Activated naive CD8-positive, alpha-beta T cell (primary cell): Measurements from ENCODE around the gene SIPA1L3.

Experiments
- H3K27ac Mint-ChIP-seq: one replicate; pipeline ENCODE4 v1.8.0; 2021; ENCODE audit warnings: mixed read lengths
- H3K27me3 Mint-ChIP-seq: one replicate; pipeline ENCODE4 v1.8.0; 2021; ENCODE audit warnings: mixed read lengths
- H3K36me3 Mint-ChIP-seq: one replicate; pipeline ENCODE4 v1.8.0; 2021; ENCODE audit warnings: mixed read lengths
- H3K4me1 Mint-ChIP-seq: one replicate; pipeline ENCODE4 v1.8.0; 2021; ENCODE audit warnings: low read depth, mixed read lengths
- H3K4me3 Mint-ChIP-seq: one replicate; pipeline ENCODE4 v1.8.0; 2021; ENCODE audit warnings: mild to moderate bottlenecking, mixed read lengths
- H3K9me3 Mint-ChIP-seq: one replicate; pipeline ENCODE4 v1.8.0; 2021; ENCODE audit warnings: low read depth, mixed read lengths

Gene SIPA1L3

DNA sequence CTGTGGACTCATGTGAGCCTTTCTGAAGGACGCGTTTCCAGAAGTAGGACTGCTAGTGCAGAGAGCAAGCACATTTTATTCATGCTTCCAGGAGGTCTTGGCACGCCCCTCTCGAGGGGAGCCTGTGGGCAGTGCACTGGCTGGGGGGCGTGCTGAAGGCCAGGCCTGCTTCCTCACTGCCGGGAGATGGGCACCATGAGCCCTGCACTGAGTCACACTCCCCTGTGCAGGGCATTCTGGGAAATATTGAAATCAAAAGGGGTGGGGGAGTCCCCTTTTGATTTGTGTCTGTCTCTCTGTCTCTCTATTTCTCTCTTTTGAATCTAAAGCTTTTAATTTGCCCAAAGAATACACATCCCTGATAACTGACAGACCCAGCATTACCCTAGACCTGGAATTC lies 283.1 kb downstream of the SIPA1L3 start:
- H3K4me1 Mint-ChIP-seq, result peaks cover 8% of the 10 kb centered on the region
- H3K27ac Mint-ChIP-seq, result no peak overlapping the region
- no peaks in the 10 kb centered on the region for H3K9me3 Mint-ChIP-seq
- no peak overlapping the region for H3K4me3 Mint-ChIP-seq
- no peaks in the 10 kb centered on the region for H3K27me3 Mint-ChIP-seq
- H3K36me3 Mint-ChIP-seq, result peaks cover 12% of the 10 kb centered on the region

DNA sequence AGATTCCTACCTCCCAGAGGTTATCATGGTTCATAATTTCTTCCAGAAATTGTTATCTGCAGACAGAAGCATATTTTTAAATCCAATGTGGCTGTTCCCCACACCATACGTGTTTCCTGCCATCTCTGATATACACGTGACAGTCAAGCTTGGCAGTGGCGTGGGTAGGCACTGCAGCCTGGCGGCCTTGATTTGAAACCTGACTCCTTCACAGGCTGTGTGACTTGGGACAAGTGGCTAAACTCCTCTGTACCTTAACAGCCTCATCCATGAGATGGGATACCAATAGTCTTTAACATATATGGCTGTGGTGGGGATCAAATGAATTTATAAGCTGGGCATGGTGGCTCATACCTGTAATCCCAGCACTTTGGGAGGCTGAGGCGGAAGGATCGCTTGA lies 283.8 kb downstream of the SIPA1L3 start:
- no peak overlapping the region for H3K27ac Mint-ChIP-seq
- H3K9me3 Mint-ChIP-seq, result no peaks in the 10 kb centered on the region
- peaks cover 8% of the 10 kb centered on the region for H3K4me1 Mint-ChIP-seq
- no peaks in the 10 kb centered on the region for H3K27me3 Mint-ChIP-seq
- H3K36me3 Mint-ChIP-seq, result peaks cover 15% of the 10 kb centered on the region
- H3K4me3 Mint-ChIP-seq, result no peak overlapping the region

GRCh38 chr19:38191747-38192146 lies 284.7 kb downstream of the SIPA1L3 start:
- Mint-ChIP-seq H3K36me3 (peaks cover 18% of the 10 kb centered on the region), H3K4me1 (peaks cover 8% of the 10 kb centered on the region)

DNA sequence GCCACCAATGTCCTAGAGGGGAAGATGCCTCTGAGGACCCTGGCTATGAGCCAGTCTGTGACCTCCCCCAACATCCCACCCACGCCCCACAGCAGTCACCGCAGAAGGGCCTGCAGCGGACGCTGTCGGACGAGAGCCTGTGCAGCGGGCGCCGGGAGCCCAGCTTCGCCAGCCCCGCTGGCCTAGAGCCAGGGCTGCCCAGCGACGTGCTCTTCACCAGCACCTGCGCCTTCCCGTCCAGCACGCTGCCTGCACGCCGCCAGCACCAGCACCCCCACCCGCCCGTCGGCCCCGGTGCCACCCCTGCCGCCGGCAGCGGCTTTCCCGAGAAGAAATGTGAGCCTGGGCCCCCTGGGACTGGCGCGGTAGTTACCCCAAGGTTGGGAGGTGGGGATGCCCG lies 286.4 kb downstream of the SIPA1L3 start:
- Mint-ChIP-seq H3K27me3 (no peaks in the 10 kb centered on the region), H3K27ac (no peak overlapping the region)

More at GRCh38 chr19:38191747-38192146, 284.7 kb downstream of the SIPA1L3 start:
- no peaks in the 10 kb centered on the region for H3K9me3 Mint-ChIP-seq
- no peak overlapping the region for H3K4me3 Mint-ChIP-seq
- no peak overlapping the region for H3K27ac Mint-ChIP-seq
- no peaks in the 10 kb centered on the region for H3K27me3 Mint-ChIP-seq

DNA sequence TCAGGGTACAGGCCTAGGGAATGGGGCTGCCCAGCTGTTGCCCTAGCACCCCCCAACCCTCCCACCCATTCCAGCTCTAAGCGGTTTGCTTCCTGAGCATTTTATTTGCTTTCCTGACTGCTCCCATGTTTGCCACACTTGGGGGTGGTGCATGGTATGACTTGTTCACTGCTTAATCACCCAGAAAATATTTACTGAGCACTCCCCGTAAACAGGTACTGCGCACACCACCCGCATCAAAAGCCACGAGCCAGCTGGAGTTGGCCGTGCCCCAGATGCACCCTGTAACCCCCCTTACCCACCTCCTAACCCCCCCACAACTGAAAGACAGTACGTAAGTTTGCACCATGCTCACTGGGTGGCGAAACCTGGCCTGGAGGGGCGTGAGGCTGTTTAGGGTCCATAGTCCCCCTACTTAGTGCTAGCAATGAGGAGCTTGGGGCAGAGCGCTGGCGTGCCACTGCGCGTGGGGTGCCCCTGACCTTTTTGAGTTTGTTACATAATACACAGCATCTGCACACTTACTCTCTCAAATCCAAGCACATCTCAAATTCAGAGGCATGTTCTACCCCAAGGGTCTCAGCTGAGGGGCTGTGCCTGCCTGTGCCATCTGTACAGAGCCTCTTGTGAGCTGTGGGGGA lies 287.2 kb downstream of the SIPA1L3 start:
- H3K4me1 Mint-ChIP-seq, result peaks cover 4% of the 10 kb centered on the region
- H3K27ac Mint-ChIP-seq, result no peak overlapping the region
- peaks cover 15% of the 10 kb centered on the region for H3K36me3 Mint-ChIP-seq
- no peak overlapping the region for H3K4me3 Mint-ChIP-seq
- H3K27me3 Mint-ChIP-seq, result no peaks in the 10 kb centered on the region
- H3K9me3 Mint-ChIP-seq, result no peaks in the 10 kb centered on the region

More for the DNA sequence above, 286.4 kb downstream of the SIPA1L3 start:
- Mint-ChIP-seq H3K9me3 (no peaks in the 10 kb centered on the region), H3K4me3 (no peak overlapping the region), H3K4me1 (peaks cover 8% of the 10 kb centered on the region), H3K36me3 (peaks cover 18% of the 10 kb centered on the region)

- H3K4me1 Mint-ChIP-seq, result peaks cover under 1% of the 10 kb centered on the region
- H3K36me3 Mint-ChIP-seq, result peaks cover 9% of the 10 kb centered on the region
- no peak overlapping the region for H3K27ac Mint-ChIP-seq
- H3K9me3 Mint-ChIP-seq, result no peaks in the 10 kb centered on the region
- no peak overlapping the region for H3K4me3 Mint-ChIP-seq
- no peaks in the 10 kb centered on the region for H3K27me3 Mint-ChIP-seq
Observed at GRCh38 chr19:38195237-38195636, 288.2 kb downstream of the SIPA1L3 start.

- no peak overlapping the region for H3K4me3 Mint-ChIP-seq
- no peak overlapping the region for H3K27ac Mint-ChIP-seq
- H3K9me3 Mint-ChIP-seq, result no peaks in the 10 kb centered on the region
- peaks cover 10% of the 10 kb centered on the region for H3K36me3 Mint-ChIP-seq
- no peaks in the 10 kb centered on the region for H3K4me1 Mint-ChIP-seq
- H3K27me3 Mint-ChIP-seq, result no peaks in the 10 kb centered on the region
Observed at GRCh38 chr19:38196245-38196837, 289.3 kb downstream of the SIPA1L3 start.

- Mint-ChIP-seq H3K4me1 (no peaks in the 10 kb centered on the region), H3K36me3 (peaks cover 11% of the 10 kb centered on the region), H3K27me3 (no peaks in the 10 kb centered on the region), H3K4me3 (no peak overlapping the region), H3K9me3 (no peaks in the 10 kb centered on the region), H3K27ac (no peak overlapping the region)
Observed at GRCh38 chr19:38196948-38197656, 290.1 kb downstream of the SIPA1L3 start.

DNA sequence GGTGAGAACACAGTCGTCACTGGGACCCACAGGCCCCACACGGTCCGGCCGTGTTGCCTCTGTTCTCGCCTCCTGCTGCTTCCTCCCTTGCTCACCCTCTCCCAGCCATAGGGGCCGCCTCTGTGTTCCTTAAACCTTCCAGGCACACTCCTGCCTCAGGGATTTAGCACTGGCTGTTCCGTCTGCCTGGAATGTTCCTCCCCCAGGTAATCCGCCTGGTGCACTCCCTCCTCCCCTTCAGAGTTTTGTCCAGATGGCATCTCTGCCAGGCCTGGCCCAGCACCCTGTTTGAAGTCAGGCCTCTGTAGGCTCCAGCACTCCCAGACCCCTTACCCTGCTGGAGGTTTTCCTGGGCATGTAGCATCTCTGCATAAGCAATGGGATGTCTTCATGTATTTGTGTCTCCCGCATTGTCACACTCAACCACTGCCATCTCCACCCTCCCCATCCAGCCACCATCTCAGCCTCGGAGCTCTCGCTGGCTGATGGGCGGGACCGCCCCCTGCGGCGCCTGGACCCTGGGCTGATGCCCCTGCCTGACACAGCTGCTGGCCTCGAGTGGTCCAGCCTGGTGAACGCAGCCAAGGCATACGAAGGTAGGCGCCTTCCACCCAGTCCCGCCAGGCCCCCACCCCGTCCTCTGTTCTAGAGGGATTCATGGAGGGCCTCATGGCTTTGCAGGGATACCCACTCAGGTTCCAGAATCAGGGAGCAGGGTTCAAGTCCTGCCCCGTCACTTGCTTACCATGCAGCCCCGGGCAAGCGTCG lies 291.1 kb downstream of the SIPA1L3 start:
- Mint-ChIP-seq H3K36me3 (peaks cover 16% of the 10 kb centered on the region), H3K27ac (no peak overlapping the region), H3K4me3 (no peak overlapping the region), H3K4me1 (no peaks in the 10 kb centered on the region), H3K27me3 (no peaks in the 10 kb centered on the region), H3K9me3 (no peaks in the 10 kb centered on the region)

- H3K27ac Mint-ChIP-seq, result no peak overlapping the region
- H3K27me3 Mint-ChIP-seq, result no peaks in the 10 kb centered on the region
- no peaks in the 10 kb centered on the region for H3K9me3 Mint-ChIP-seq
- no peaks in the 10 kb centered on the region for H3K4me1 Mint-ChIP-seq
- no peak overlapping the region for H3K4me3 Mint-ChIP-seq
- peaks cover 15% of the 10 kb centered on the region for H3K36me3 Mint-ChIP-seq
Observed at GRCh38 chr19:38199340-38199739, 292.3 kb downstream of the SIPA1L3 start.

GRCh38 chr19:38201731-38202130 lies 294.7 kb downstream of the SIPA1L3 start:
- Mint-ChIP-seq H3K4me3 (no peak overlapping the region), H3K27me3 (no peaks in the 10 kb centered on the region), H3K27ac (no peak overlapping the region), H3K36me3 (peaks cover 9% of the 10 kb centered on the region), H3K4me1 (no peaks in the 10 kb centered on the region), H3K9me3 (no peaks in the 10 kb centered on the region)

GRCh38 chr19:38202504-38202903 lies 295.5 kb downstream of the SIPA1L3 start:
- Mint-ChIP-seq H3K27me3 (no peaks in the 10 kb centered on the region), H3K4me3 (no peak overlapping the region), H3K4me1 (no peaks in the 10 kb centered on the region), H3K36me3 (peaks cover 9% of the 10 kb centered on the region), H3K9me3 (no peaks in the 10 kb centered on the region), H3K27ac (no peak overlapping the region)

DNA sequence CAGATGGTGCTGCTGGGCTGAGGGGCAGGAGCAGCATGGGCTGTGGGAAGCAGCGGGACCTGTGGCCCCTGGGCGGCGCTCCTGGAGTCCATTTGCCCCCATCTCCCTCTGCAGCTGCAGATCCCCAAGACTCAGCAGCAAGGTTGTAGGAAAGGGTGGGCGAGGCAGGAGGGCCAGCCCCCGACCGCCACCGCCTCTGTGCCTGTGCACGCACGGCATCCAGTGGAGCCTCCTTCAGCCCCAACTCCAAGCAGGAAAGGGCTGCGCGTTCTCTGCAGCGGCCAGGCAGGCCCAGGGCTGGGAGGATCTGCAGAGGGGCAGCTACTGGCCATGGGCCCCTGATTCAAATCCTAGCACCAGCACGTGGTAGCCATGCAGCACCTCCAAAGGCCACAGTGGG lies 296.2 kb downstream of the SIPA1L3 start:
- Mint-ChIP-seq H3K9me3 (no peaks in the 10 kb centered on the region), H3K27ac (no peak overlapping the region), H3K36me3 (peaks cover 9% of the 10 kb centered on the region), H3K4me1 (no peaks in the 10 kb centered on the region), H3K4me3 (no peak overlapping the region), H3K27me3 (no peaks in the 10 kb centered on the region)

- no peak overlapping the region for H3K27ac Mint-ChIP-seq
Observed at GRCh38 chr19:38204096-38204495, 297.1 kb downstream of the SIPA1L3 start.

GRCh38 chr19:38204728-38205127 lies 297.7 kb downstream of the SIPA1L3 start:
- Mint-ChIP-seq H3K27me3 (peaks cover under 1% of the 10 kb centered on the region), H3K36me3 (peaks cover 9% of the 10 kb centered on the region), H3K27ac (no peak overlapping the region)

More at GRCh38 chr19:38204096-38204495, 297.1 kb downstream of the SIPA1L3 start:
- H3K4me1 Mint-ChIP-seq, result no peaks in the 10 kb centered on the region
- H3K9me3 Mint-ChIP-seq, result no peaks in the 10 kb centered on the region
- no peak overlapping the region for H3K4me3 Mint-ChIP-seq
- no peaks in the 10 kb centered on the region for H3K27me3 Mint-ChIP-seq
- H3K36me3 Mint-ChIP-seq, result peaks cover 9% of the 10 kb centered on the region

More at GRCh38 chr19:38204728-38205127, 297.7 kb downstream of the SIPA1L3 start:
- Mint-ChIP-seq H3K4me1 (peaks cover under 1% of the 10 kb centered on the region), H3K4me3 (no peak overlapping the region), H3K9me3 (no peaks in the 10 kb centered on the region)
